MM.1S (cell line): ENCODE results near the gene CLMP.

Experiments
- DNase-seq: peaks from one replicate; pipeline ENCODE4 v3.0.0-alpha.2; 2015
- H2AFZ ChIP-seq: fragments of 300-600 bp; sonication (generic); 2 replicates; pipeline ENCODE4 v1.6.0; 2016; ENCODE audit warnings: antibody characterized with exemption, low read length
- H3F3A ChIP-seq: fragments of 300-600 bp; sonication (generic); 2 replicates; pipeline ENCODE4 v1.6.1; 2016; ENCODE audit warnings: mild to moderate bottlenecking, antibody characterized with exemption, low read length, moderate library complexity, mixed read lengths; ENCODE audit not compliant: insufficient read depth
- H3K27ac ChIP-seq: fragments of 300-600 bp; sonication (generic); 2 replicates; pipeline ENCODE4 v1.5.1; 2016; ENCODE audit warnings: mild to moderate bottlenecking, low read length
- H3K27me3 ChIP-seq: fragments of 300-600 bp; sonication (generic); replicated peaks from 2 replicates; pipeline ENCODE4 v1.6.0; 2016; ENCODE audit warnings: low read length; ENCODE audit not compliant: insufficient read depth
- H3K36me3 ChIP-seq: fragments of 300-600 bp; sonication (generic); replicated peaks from 2 replicates; pipeline ENCODE4 v1.6.1; 2016; ENCODE audit warnings: mild to moderate bottlenecking, low read length, mixed read lengths; ENCODE audit not compliant: insufficient read depth
- H3K4me1 ChIP-seq: fragments of 300-600 bp; sonication (generic); 2 replicates; pipeline ENCODE4 v1.6.1; 2016; ENCODE audit warnings: low read length, mixed read lengths
- H3K4me2 ChIP-seq: fragments of 300-600 bp; sonication (generic); 2 replicates; pipeline ENCODE4 v1.6.0; 2016; ENCODE audit warnings: low read depth, low read length
- H3K4me3 ChIP-seq: fragments of 300-600 bp; sonication (generic); 2 replicates; pipeline ENCODE4 v1.5.1; 2016; ENCODE audit warnings: low read length, mixed read lengths
- H3K79me2 ChIP-seq: fragments of 300-600 bp; sonication (generic); 2 replicates; pipeline ENCODE4 v1.6.1; 2016; ENCODE audit warnings: mixed run types, low read length, mixed read lengths
- H3K9ac ChIP-seq: fragments of 300-600 bp; sonication (generic); 2 replicates; pipeline ENCODE4 v1.6.1; 2016; ENCODE audit warnings: low read length, mixed read lengths
- H3K9me2 ChIP-seq: fragments of 300-600 bp; sonication (generic); replicated peaks from 2 replicates; pipeline ENCODE4 v1.6.1; 2016; ENCODE audit warnings: mild to moderate bottlenecking, low read length, mixed read lengths; ENCODE audit not compliant: insufficient read depth
- H3K9me3 ChIP-seq: fragments of 300-600 bp; sonication (generic); replicated peaks from 2 replicates; pipeline ENCODE4 v1.6.1; 2016; ENCODE audit warnings: mild to moderate bottlenecking, low read length, mixed read lengths; ENCODE audit not compliant: insufficient read depth
- H4K20me1 ChIP-seq: fragments of 300-600 bp; sonication (generic); 2 replicates; pipeline ENCODE4 v1.6.1; 2016; ENCODE audit warnings: mild to moderate bottlenecking, low read length, moderate library complexity, mixed read lengths; ENCODE audit not compliant: insufficient read depth
- EZH2 ChIP-seq: fragments of 300-600 bp; sonication (generic); optimal IDR thresholded peaks from 2 replicates; pipeline ENCODE3; 2017; ENCODE audit warnings: low read depth, mild to moderate bottlenecking, antibody characterized with exemption, low read length, mixed read lengths
- EZH2phosphoT487 ChIP-seq: fragments of 300-600 bp; sonication (generic); IDR thresholded peaks from 2 replicates; pipeline ENCODE4 v1.6.1; 2018; ENCODE audit warnings: antibody characterized with exemption, low read length
- TF ChIP-seq, protein P1 (sequence below): fragments of 300-600 bp; sonication (generic); IDR thresholded peaks from 2 replicates; pipeline ENCODE4 v1.5.1; 2016; ENCODE audit warnings: antibody characterized with exemption, low read length, mixed read lengths

Gene CLMP

DNA sequence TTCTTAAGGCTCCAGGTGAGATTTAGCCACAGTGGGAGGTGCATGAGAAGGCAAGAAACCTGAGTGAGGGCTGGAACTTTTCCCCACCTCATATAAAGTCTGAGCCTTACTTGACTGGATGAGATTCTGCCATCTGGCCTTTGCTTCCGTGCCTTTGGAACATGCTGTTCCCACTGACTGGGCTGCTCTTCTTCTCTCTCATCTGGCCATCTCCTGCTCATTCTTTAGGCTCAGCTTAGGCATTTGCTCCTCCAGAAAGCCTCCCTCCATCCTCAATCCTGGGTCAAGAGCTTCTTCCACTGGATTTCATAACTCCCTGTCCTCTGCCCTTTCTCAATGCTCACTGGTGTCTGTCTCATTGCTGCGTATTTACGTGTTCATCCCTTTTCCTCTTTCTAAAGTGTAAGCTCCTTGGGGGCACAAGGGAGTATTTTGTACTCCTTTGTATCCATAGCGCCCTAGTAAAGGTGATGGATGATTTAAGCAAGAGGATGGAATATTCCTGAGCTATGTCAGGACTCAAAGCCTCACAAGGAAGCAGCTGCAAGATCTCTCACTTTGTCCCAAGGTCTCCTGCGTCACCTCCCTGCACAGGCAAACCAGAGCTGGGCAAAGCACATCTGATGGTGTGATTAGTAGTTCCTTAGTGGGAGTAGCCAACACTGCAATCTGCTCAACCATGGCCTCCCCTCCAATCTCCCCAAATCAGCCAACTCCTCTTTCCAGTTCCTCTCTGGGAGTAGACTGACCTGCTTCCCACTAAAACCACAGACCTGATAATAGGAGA, 148.4 kb downstream of the CLMP start:
- TF ChIP-seq EZH2 (no peak), EZH2phosphoT487 (no peak)
- TF ChIP-seq, protein P1, sequence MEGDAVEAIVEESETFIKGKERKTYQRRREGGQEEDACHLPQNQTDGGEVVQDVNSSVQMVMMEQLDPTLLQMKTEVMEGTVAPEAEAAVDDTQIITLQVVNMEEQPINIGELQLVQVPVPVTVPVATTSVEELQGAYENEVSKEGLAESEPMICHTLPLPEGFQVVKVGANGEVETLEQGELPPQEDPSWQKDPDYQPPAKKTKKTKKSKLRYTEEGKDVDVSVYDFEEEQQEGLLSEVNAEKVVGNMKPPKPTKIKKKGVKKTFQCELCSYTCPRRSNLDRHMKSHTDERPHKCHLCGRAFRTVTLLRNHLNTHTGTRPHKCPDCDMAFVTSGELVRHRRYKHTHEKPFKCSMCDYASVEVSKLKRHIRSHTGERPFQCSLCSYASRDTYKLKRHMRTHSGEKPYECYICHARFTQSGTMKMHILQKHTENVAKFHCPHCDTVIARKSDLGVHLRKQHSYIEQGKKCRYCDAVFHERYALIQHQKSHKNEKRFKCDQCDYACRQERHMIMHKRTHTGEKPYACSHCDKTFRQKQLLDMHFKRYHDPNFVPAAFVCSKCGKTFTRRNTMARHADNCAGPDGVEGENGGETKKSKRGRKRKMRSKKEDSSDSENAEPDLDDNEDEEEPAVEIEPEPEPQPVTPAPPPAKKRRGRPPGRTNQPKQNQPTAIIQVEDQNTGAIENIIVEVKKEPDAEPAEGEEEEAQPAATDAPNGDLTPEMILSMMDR, result no peak
- no peak overlapping the region for H3K4me2 ChIP-seq

DNA sequence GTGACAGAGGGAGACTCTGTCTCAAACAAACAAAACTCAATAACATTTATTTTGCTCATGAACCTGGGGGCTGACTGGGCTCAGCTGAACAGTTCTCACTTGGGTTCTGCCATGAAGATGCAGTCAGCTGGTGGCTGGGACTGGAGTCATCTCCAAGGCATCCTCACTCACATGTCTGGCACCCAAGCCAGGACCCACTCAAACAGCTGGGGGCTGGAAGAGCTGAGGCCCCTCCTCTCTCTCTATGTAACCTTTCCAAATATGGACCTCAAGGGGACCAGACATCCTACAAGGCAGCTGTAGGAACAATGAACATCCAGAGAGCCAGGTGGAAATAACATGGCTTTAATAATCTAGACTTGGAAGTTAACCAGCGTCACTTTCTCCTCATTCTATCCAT, 149.9 kb downstream of the CLMP start:
- no peak overlapping the region for H3K4me3 ChIP-seq
- H4K20me1 ChIP-seq, result no peaks in the 10 kb centered on the region
- no peak overlapping the region for H3K4me2 ChIP-seq
- DNase-seq, result no peak
- H3K79me2 ChIP-seq, result no peaks in the 10 kb centered on the region
- no peaks in the 10 kb centered on the region for H3F3A ChIP-seq
- H3K27ac ChIP-seq, result no peak overlapping the region
- H3K4me1 ChIP-seq, result no peaks in the 10 kb centered on the region
- no peaks in the 10 kb centered on the region for H3K9me3 ChIP-seq
- H2AFZ ChIP-seq, result no peak overlapping the region
- H3K9ac ChIP-seq, result no peak overlapping the region
- H3K9me2 ChIP-seq, result no peaks in the 10 kb centered on the region
- H3K36me3 ChIP-seq, result no peaks in the 10 kb centered on the region
- H3K27me3 ChIP-seq, result no peaks in the 10 kb centered on the region
- no peak for TF ChIP-seq EZH2phosphoT487
- no peak for TF ChIP-seq EZH2
- TF ChIP-seq, protein P1, result no peak

More for the DNA sequence above, 148.4 kb downstream of the CLMP start:
- H3K9me3 ChIP-seq, result no peaks in the 10 kb centered on the region
- DNase-seq, result no peak
- peaks cover under 1% of the 10 kb centered on the region; the same call in 1 of the 2 replicates for H3F3A ChIP-seq
- H3K36me3 ChIP-seq, result no peaks in the 10 kb centered on the region
- H3K4me3 ChIP-seq, result no peak overlapping the region
- H3K9me2 ChIP-seq, result no peaks in the 10 kb centered on the region
- no peaks in the 10 kb centered on the region for H3K4me1 ChIP-seq
- no peak overlapping the region for H2AFZ ChIP-seq
- H3K79me2 ChIP-seq, result no peaks in the 10 kb centered on the region
- H3K27me3 ChIP-seq, result no peaks in the 10 kb centered on the region
- H3K9ac ChIP-seq, result no peak overlapping the region
- no peak overlapping the region for H3K27ac ChIP-seq
- no peaks in the 10 kb centered on the region for H4K20me1 ChIP-seq

DNA sequence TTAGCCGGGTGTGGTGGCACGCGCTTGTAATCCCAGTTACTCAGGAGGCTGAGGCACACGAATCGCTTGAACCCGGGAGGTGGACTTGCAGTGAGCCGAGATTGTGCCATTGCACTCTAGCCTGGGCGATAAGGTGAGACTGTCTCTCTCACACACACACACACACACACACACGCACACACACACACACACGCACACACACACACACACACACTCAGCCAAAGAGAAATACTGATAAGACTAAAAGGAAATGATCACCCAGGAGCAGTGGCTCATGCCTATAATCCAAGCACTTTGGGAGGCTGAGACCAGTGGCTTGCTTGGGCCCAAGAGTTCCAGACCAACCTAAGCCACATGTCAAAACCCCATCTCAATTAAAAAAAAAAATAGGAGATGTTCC, 153.9 kb downstream of the CLMP start:
- no peaks in the 10 kb centered on the region for H3K4me1 ChIP-seq
- H3K4me3 ChIP-seq, result no peak overlapping the region
- no peak overlapping the region for H2AFZ ChIP-seq
- no peaks in the 10 kb centered on the region for H4K20me1 ChIP-seq
- H3K9ac ChIP-seq, result no peak overlapping the region
- H3K36me3 ChIP-seq, result no peaks in the 10 kb centered on the region
- DNase-seq, result no peak
- H3F3A ChIP-seq, result no peaks in the 10 kb centered on the region
- TF ChIP-seq, protein P1, result no peak
- TF ChIP-seq EZH2, result no peak
- no peak for TF ChIP-seq EZH2phosphoT487
- H3K79me2 ChIP-seq, result no peaks in the 10 kb centered on the region
- no peaks in the 10 kb centered on the region for H3K27me3 ChIP-seq
- no peaks in the 10 kb centered on the region for H3K9me3 ChIP-seq
- no peak overlapping the region for H3K27ac ChIP-seq
- H3K9me2 ChIP-seq, result no peaks in the 10 kb centered on the region
- no peak overlapping the region for H3K4me2 ChIP-seq
